MV-4-11 (cell line): ENCODE results near the gene UVSSA.
"Not testable (repeated sequence)": the region's sequence is repeated elsewhere in the genome, so short reads cannot be mapped to it uniquely, and the experiment has no call there.

Source experiments
- DNase-seq: peaks from one replicate; lab custom pipeline; 2025; lab: John Stamatoyannopoulos, UW

The UVSSA gene

DNA sequence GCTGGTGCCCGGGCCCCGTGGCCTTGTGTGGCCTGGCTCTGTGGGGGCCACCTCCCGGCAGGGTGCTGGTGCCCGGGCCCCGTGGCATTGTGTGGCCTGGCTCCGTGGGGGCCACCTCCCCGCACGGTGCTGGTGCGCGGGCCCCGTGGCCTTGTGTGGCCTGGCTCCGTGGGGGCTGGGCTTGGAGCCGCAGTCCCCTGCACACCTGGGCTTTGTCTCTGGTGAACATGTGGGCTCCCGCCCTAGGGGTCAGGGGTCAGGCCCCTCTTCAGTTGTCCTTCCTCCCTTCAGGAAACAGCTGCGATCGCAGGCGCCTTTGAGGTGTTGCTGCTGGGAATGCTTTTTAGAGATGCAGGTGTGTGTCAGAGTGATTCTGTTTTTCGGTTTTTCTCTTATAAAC, 17.2 kb downstream of the UVSSA start:
- DNase-seq: no peak

DNA sequence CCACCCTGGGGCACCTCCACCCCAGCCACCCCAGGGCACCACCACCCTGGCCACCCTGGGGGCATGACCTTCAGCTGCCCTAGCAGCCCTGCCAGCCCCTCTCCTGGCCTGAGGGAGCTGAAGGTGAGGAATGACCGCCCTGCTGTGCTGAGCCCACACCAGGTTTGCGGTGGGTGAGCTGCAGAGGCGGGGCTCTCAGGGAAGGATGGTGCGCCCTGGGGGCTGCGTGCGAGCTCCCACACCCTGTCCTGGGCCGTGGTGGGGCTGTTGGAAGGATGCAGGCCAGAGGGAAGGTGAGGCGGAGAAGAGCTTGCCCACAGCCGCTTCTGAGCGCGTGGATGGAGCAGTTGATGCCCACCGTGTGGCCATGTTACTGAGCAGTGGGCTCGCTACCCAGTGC, 17.7 kb downstream of the UVSSA start:
- no peak for DNase-seq

DNA sequence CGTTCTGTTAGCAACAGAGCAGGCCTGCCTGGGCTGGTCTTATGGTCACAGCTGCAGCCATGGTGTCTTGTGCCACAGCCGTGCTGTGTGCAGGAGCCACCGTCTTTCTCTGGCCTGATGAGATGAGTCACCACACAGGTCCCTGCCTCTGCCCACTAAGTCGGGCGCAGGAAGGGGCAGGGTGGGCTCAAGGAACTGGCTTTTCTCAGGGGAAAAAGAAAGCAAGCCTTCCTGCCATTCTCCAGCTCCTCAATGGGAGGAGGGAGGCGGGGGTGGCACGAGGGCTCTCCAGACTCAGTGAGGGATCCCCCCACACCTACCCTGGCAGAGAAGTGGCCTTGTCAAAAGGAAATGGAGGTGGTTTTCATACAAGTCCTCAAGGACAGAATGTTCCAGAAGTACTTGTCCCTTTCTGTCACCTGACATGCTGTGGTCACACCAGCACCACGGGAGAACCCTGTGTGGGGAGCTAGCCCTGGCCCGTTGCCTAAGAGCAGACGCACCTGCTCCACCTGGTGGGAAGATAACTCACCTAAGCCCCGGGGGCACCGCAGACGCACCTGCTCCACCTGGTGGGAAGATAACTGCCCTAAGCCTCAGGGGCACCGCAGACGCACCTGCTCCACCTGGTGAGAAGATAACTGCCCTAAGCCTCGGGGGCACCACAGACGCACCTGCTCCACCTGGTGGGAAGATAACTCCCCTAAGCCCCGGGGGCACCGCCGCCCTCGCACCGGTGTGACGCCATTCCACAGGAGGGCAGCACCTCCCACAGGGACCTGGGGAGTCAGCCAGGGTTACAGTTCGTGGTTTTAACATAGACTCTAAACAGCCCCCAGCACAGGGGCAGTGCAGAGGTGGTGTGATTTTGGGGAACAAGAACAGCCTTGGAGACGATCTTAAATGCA, 18.5 kb downstream of the UVSSA start:
- DNase-seq: no peak

DNA sequence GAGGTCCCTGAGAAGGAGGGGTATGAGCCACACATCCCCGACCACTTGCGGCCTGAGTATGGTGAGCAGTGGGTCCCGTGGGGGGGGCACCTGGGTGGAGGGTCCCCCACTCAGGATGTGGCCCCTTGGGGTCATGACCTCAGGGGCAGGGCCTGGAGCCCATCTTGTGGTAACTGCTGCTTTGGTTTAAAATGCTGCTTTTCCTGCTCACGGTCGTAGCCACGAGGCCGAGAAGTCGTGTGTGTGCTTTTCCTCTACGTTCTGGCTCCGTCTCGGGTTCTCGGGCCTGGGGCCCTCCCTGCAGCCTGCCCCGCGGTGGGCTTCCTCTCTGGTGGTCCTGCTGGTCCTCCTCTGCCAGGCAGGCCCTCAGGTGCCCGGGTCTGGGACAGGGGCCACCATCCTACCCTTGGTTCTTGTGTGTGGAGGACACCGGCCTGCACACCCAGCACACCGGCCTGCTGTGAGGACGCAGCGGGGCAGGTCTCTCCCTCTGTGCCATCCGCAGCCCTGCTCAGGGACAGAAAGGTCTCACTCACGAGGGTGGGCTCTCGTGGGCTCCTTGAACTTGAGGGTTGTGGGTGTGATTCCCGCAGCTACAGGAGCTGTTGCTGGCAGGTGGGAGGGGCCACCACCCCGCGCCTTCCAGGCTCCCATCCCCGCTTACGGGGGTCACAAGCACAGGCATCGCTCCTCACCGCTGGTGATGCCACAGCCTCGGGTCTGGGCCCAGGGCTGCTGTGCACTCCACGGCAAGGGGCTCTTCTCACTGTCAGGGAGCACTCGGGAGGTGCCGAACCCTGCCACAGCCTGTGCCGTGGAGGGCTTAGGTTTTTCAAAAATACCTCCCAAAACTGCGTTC, 19.6 kb downstream of the UVSSA start:
- no peak for DNase-seq

DNA sequence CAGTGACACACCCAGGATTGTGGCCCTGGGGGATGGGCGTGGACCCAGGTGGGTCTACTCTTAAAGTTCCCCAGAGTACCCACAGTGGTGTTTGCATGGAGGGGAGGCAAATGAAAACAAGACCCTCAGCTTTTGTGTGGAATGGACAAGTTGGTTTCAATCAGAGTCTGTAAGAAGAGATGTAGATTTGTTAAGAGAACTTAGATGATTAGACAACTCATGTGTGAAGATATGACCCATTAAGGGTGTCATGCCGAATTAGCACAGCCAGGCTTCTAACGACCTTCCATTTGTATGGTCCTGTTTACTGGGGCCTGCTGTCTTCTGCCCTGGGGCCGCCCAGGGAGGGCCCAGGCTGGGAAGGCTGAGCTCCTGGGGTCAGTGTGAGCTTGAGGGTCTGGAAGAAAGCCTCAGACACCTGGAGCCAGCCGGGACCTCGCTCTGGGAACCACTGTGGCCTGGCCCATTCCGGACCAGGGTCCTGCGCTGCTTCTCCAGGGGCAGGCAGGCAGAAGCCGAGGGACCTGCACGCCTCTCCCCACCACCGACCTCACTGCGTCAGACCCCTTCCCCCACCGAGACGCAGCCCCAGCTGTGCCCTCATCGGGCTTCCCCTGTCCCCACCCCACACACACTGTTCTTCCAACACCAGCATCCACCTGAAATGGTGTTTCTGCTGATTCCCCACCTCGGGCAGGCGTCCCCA, 20.4 kb downstream of the UVSSA start:
- DNase-seq: no peak

DNA sequence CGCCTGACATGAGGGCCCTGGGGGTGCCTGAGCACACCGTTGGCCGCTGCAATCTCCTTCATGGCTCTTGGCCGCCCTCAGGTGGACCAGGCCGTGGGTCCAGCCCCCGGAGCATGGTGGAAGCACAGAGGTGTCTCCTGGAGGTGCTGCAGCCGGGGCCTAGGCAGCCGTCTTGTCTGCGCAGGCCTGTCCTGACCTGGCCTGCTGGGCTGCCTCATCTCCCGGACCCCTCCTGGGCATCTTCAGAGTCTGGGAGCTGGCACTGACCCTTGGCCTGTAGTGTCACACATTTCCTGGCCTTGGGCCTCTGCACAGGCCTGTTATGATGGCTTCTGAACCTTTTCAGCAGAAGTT, 20.9 kb downstream of the UVSSA start:
- DNase-seq: no peak

DNA sequence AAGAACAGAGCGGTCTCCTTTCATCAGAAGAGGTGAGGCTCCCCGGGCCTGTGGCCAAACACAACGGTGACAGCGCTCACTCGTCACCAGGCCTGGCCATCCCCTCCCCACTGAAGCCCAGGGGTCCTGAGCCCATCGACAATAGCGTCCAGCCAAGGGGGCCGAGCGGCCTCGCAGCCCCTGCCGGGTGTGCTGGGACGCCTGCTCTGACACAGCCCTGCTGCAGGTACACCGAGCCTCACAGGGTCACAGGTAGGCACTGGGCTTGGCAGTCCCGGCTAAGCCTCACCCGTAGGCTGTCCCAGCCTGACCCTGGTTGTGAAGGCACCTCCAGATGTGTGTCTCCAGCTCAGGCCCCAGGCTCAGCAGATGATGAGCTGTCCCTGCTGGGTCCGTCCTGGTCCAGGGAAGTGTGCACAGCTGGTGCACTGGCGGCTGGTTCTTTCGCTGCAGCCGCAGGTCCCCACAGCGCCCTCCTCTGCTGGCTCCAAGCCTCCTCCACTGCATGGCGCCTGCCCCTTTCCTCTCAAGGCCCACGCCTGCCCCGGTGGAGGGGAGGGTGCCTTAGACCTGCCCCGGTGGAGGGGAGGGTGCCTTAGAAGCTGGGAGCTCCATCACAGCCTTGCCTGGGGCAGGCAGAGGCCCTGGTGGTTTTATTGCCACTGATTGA, 21.5 kb downstream of the UVSSA start:
- DNase-seq: no peak

DNA sequence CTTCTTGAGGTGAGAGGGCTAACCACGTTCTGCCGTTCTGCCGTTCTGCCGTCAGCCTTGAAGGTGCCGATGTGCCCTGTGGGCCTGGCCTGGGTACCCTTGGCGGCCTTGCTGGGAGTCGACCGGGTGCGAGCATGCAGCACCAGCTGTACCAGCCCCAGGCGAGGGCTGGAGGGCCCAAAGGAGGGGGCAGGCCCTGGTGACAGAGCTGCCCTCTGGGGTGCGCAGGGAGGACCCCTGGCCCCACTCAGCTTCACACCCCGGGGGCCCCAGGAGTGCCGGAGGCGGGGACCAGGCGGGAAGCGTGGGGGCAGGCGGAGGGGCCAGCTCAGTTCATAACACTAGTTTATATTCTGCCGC, 22.1 kb downstream of the UVSSA start:
- DNase-seq: no peak

DNA sequence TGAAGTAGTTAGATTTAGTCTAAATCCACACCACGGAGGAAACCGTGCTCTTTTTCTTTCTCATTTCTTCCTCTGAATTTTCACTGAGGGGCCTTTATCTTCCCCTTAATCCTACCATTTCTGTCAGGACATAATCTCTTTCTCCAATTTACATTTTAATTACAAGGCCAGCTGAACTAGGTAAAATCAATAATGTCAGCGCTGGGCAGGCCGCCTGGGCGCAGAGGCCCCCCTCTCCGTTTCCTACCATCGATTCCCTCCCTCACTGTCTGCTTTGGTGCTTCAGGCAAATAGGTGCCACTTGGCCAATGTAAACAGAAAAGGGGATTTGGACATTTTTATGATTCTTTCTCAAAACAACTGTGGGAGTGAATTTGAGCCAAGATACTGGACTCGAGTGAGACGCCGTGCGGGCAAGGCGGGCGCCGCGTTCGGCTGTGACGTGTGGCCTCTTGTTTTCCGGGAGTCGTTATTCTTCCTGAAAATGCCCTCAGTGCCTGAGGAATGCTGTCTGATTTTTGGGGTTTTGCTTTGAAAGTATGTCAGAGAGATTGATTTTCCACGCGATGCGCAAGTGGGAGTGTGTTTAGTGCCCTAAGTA, 22.6 kb downstream of the UVSSA start:
- no peak for DNase-seq

DNA sequence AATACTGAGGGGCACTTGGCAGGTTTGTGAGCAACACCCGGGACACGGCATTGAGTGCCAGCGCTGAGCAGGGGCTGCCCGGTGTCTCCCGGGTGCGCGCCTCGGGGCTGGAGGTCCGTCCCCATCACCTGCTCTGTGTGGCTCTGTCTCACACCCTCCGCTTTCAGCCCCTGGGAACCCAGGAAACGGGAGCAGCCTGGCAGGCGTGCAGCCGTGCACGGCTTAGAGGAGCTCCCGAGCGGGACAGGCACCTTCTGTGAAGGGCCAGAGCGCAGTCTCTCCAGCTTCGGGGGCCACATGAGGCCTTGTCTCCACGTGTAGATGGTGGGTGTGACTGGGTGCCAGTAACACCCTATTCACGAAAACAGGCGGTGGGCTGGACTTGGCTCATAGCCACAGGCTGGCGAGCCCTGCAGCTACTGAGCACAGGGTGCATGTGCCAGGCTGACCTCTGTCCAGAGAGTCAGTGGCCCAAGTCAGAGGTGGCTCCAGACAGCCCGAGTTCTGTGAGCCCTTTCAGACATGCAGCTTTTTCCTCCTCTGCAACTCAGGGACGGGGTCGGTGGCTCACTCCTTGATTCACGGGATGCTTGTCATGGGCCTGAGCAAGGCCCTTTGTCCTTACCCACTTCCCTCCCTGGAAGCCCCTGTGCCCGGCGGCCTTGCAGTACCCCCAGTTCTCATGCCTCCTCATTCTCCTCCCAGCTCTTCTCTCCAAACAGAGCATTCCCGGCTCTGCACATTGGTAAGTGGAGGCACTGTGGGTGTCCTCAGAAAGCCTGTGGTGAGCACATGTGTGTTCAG, 23.5 kb downstream of the UVSSA start:
- DNase-seq: no peak

DNA sequence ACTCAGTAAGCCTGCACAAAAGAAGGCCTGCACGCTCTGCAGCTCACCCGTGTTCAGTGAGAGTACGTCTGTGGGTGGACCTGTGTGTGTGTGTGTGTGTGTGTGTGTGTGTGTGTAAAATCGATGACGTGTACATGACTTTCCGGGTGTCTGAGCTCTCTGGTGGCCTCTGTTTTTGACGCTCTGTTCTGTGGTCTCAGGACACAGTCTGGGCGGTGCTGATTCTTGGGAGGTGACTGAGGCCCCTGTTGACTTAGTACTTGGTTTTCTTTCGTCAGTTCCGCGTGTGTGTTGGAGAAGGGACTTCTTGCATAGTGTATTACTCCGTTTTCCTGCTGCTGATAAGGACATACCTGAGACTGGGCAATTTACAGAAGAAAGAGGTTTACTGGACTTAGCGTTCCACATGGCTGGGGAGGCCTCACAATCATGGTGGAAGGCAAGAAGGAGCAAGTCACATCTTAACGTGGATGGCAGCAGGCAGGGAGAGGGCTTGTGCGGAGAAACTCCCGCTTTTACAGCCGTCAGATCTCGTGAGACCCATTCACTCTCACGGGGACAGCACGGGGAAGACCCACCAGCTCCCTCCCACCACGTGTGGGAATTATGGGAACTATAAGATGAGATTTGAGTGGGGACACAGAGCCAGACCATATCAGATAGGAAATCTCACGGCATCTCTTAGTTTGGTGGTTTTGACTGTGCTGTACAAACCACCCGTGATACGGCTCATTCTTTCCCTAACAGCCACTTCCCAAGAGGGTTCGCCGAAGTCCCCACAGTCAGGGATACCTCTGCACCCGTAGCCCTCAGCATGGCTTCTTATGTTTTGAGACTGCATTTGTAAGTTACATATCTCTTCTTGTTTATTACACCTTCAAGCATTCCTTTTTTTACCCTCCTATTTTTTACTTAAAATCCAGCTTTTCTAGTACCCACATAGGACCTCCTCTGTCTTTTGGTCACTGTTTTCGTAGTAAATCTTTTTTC, 24.5 kb downstream of the UVSSA start:
- DNase-seq: no peak

DNA sequence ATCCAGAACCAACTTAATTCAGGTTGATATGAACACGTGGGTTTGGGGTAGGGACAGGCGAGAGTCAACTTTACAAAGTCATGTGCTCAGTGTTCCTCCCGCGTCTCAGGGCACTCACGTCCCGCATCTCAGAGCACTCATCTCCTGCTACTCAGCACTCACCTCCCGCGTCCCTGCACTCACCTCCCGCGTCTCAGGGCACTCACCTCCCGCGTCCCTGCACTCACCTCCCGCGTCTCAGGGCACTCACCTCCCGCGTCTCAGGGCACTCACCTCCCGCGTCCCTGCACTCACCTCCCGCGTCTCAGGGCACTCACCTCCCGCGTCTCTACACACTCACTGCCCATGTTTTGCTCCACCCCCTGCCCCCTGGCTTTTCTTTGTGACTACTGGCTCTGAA, 25.6 kb downstream of the UVSSA start:
- DNase-seq: not testable (repeated sequence)

DNA sequence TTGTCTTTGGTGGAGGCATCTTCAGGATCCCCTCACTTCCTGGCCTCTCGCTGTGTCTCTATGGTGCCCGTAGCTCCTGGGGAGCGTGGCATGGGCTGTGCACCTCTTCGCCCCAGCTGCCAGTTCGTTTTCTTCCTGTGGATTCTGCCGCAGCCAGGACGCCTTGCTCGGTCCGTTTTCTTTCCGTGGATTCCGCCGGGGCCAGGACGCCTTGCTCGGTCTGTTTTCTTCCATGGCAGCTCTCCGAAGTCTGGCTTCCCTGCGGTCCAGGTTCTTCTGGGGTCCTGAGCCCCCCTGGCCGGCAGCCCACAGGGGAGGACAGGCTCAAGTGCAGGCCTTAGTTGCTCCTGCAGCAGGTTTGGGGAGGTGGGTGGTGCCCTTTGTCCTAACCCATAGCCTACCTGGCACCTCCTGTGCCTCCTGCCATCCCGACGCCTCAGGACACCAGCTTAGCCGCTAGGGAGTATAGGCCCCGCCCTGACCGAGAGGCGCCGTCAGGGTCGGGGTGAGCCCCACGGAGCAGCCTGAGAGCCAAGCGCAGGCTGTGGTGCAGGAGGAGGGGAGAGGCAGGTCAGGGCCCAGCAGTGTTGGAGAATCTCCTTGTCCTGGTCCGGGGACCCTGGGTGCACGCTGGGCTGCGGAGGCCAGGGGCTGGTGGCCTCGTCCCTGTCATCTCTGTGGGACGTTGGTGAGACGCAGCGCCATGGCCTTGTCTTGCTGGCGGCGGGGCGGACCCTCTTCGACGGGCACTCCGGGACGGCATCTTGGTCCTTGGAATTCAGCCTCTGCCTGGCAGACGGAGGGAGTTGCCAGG, 27.1 kb downstream of the UVSSA start:
- no peak for DNase-seq

DNA sequence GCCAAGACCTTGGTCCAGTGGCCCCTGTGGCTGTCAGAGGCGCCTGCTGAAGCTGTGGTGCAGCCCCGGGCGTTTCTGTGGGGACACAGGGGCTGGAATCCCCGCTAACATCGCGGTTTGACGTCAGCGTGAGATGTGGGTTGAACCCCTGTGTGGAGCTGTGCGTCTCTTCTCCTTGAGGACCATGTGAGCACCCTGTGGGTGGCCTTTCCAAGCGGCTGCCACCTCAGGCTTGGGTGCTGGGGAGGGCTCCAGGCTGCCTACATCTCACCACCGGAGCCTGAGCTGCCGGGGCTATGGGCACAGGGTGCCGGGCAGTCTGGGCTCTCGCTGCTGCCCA, 27.7 kb downstream of the UVSSA start:
- no peak for DNase-seq

DNA sequence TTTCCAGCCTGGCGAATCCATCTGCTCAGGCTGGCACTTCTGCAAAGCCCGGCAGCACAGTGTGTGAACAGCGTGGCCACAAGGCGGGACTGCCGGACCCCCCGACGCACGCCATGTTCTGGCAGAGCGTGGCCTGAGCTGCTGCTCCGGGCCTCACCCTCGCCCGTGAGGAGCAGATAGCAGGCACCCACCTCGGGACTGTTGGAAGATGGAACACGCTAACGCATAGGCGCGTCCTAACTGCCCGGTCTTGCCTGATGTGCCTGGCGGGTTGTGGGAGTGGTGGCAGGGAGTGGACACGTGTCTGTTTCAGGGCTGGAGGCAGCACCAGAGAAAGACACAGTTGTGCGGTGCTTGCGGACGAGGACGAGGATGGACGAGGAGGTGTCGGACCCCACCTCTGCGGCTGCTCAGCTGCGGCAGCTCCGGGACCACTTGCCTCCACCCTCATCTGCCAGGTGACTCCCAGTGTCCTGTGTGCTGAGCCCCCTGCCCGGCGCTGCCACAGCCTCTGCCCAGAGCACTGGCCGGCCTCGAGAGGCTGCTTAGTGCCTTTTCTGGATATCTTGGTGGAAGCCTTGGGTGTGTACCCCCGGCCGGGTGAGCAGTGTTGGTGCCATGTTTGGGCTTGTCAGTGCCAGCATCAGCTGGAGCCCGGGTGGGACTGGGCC, 28.2 kb downstream of the UVSSA start:
- no peak for DNase-seq

DNA sequence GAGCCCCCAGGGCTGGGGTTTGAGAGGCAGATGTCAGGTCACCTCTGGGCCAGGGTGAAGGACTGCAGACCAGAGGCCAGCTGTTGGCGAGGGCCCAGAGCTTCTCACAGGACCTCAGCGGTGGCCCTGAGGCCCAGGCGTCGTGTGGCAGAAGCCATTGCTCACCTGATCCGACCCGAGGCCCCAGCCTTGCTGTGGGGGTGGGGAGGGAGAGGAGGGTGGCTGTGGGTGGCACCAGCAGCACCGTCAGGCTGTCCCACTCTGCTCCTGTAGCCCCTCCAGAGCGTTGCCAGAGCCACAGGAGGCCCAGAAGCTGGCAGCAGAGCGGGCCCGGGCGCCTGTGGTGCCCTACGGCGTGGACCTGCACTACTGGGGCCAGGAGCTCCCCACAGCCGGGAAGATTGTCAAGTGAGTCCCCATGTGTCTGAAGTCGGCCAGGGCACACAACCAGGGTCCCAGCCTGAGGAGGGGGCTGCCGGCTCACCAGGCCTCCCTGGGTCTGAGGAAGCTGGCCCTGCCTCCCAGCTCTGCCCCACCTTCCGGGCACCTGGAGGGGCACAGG, 28.8 kb downstream of the UVSSA start:
- DNase-seq: no peak

DNA sequence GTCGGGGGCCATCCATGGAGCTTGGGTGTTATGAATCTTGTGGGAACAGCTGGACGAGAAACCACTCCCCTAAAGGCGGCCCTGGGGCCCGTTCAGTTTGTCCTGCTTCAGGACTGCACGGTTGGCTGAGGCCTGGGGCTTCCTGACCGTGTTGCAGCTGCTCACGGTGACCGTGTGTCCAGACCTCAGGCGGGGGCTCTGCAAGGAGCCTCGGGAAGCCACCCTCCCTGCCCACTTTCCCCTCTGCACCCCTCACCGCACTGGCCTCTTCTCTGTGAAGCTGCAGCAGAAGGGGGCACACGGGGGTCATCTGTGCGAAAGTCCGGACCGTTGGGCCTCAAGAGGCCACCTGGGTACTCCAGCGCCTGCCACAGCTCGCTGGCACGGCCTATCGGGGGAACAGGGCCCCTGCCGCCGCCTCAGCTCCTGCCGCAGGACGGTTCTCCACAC, 29.4 kb downstream of the UVSSA start:
- no peak for DNase-seq
